H1 (cell line): ENCODE results near the gene FERMT2.

Experiments used
- ATF2 ChIP-seq: IDR thresholded peaks from 2 replicates; pipeline ENCODE4 v1.6.1; 2012; ENCODE audit warnings: low read length, inconsistent platforms
- CTCF ChIP-seq, 3 experiments: IDR thresholded peaks; 1 replicate in 2 of 3; 2 replicates in 1 of 3; pipeline versions ENCODE4 v1.5.1 to v1.6.1; 2011; ENCODE audit warnings: low read length in 3 of 3, mild to moderate bottlenecking in 3 of 3, inconsistent platforms in 2 of 3, low read depth in 1 of 3, moderate library complexity in 1 of 3; ENCODE audit not compliant: insufficient read depth in 1 of 3; ENCODE audit errors: control extremely low read depth in 1 of 3
- EP300 ChIP-seq, 2 experiments: IDR thresholded peaks; 1 replicate in 1 of 2; 2 replicates in 1 of 2; pipeline ENCODE4 v1.6.1; 2011 to 2012; ENCODE audit warnings: low read depth in 2 of 2, low read length in 2 of 2, mild to moderate bottlenecking in 2 of 2, borderline replicate concordance in 1 of 2, inconsistent platforms in 1 of 2, moderate library complexity in 1 of 2
- GTF2F1 ChIP-seq: IDR thresholded peaks from 2 replicates; pipeline ENCODE4 v1.6.1; 2012; ENCODE audit warnings: low read depth, low read length, improper control_type of control experiment, borderline replicate concordance
- POLR2AphosphoS5 ChIP-seq: IDR thresholded peaks from 2 replicates; pipeline ENCODE4 v1.6.1; 2011; ENCODE audit warnings: low read depth, low read length
- TAF1 ChIP-seq: IDR thresholded peaks from 2 replicates; pipeline ENCODE4 v1.6.1; 2011; ENCODE audit warnings: mild to moderate bottlenecking, low read depth, low read length

- TF ChIP-seq TAF1, result no peak
- no peak for TF ChIP-seq CTCF (IDR thresholded peaks at IDR 0.05; ENCODE audit: control extremely low read depth in 1 of 3, insufficient read depth in 1 of 3, low read depth in 1 of 3, low read length in 3 of 3)
- TF ChIP-seq POLR2AphosphoS5, result no peak
- no peak for TF ChIP-seq ATF2
- no peak for TF ChIP-seq GTF2F1
- TF ChIP-seq EP300 (IDR thresholded peaks at IDR 0.05; ENCODE audit: borderline replicate concordance in 1 of 2, low read depth in 2 of 2, low read length in 2 of 2), result no peak
Measured at GRCh38 chr14:52844262-52845060, 106.4 kb downstream of the FERMT2 start.
